Osteocyte (in vitro differentiated cells): ENCODE data around the gene RAP1A. TPM values are rescaled to one million over a fixed set of nuclear protein-coding genes. Genes with fewer than 3 reads are reported as not detected.
"Not testable (repeated sequence)": the region's sequence is repeated elsewhere in the genome, so short reads cannot be mapped to it uniquely, and the experiment has no call there.

Source experiments
- DNase-seq: peaks from one replicate; pipeline ENCODE4 v3.0.0; 2021; ENCODE audit warnings: mixed read lengths; ENCODE audit not compliant: unreplicated experiment; ENCODE audit errors: extremely low spot score
- H3K27ac Mint-ChIP-seq: one replicate; pipeline ENCODE4 v1.8.0; 2021; ENCODE audit warnings: mild to moderate bottlenecking, mixed read lengths; ENCODE audit not compliant: unreplicated experiment
- H3K27me3 Mint-ChIP-seq: one replicate; pipeline ENCODE4 v1.8.0; 2021; ENCODE audit warnings: mixed read lengths; ENCODE audit not compliant: unreplicated experiment
- H3K36me3 Mint-ChIP-seq: one replicate; pipeline ENCODE4 v1.8.0; 2021; ENCODE audit warnings: mixed read lengths; ENCODE audit not compliant: unreplicated experiment
- H3K4me1 Mint-ChIP-seq: one replicate; pipeline ENCODE4 v1.8.0; 2021; ENCODE audit warnings: mixed read lengths; ENCODE audit not compliant: unreplicated experiment
- H3K4me3 Mint-ChIP-seq: one replicate; pipeline ENCODE4 v1.8.0; 2021; ENCODE audit warnings: mild to moderate bottlenecking, moderate library complexity, mixed read lengths; ENCODE audit not compliant: unreplicated experiment
- H3K9me3 Mint-ChIP-seq: one replicate; pipeline ENCODE4 v1.8.0; 2021; ENCODE audit warnings: mixed read lengths; ENCODE audit not compliant: unreplicated experiment
- CTCF ChIP-seq: fragments of 200-600 bp; sonication (generic); IDR thresholded peaks from 2 replicates; pipeline ENCODE4 v1.5.0; 2021; ENCODE audit warnings: antibody characterized with exemption, mild to moderate bottlenecking, moderate library complexity
- total RNA-seq: library from RNA; stranded (reverse); gene quantifications from 2 replicates; pipeline ENCODE4 v1.2.1, GENCODE V29; 2021

RAP1A gene
- total RNA-seq, 1 donor from 2014 or later, result 48.3 TPM

- H3K4me1 Mint-ChIP-seq, result peaks cover 27% of the 10 kb centered on the region
- no peaks in the 10 kb centered on the region for H3K36me3 Mint-ChIP-seq
- peak; percentile 93 for DNase-seq
- peak within 1 kb of the TSS; percentile 93 for H3K4me3 Mint-ChIP-seq
- H3K27me3 Mint-ChIP-seq, result no peaks in the 10 kb centered on the region
- no peak for TF ChIP-seq CTCF
- H3K9me3 Mint-ChIP-seq, result no peaks in the 10 kb centered on the region
- peak within 1 kb of the TSS; percentile 97 for H3K27ac Mint-ChIP-seq
Observed at GRCh38 chr1:111739194-111739924, 119.8 kb downstream of the RAP1A start, which contains the start of gene INKA2. TSS of gene INKA2 (minus strand) at chr1:111739395. CDS start at chr1:111739242, 153 bp downstream.

DNA sequence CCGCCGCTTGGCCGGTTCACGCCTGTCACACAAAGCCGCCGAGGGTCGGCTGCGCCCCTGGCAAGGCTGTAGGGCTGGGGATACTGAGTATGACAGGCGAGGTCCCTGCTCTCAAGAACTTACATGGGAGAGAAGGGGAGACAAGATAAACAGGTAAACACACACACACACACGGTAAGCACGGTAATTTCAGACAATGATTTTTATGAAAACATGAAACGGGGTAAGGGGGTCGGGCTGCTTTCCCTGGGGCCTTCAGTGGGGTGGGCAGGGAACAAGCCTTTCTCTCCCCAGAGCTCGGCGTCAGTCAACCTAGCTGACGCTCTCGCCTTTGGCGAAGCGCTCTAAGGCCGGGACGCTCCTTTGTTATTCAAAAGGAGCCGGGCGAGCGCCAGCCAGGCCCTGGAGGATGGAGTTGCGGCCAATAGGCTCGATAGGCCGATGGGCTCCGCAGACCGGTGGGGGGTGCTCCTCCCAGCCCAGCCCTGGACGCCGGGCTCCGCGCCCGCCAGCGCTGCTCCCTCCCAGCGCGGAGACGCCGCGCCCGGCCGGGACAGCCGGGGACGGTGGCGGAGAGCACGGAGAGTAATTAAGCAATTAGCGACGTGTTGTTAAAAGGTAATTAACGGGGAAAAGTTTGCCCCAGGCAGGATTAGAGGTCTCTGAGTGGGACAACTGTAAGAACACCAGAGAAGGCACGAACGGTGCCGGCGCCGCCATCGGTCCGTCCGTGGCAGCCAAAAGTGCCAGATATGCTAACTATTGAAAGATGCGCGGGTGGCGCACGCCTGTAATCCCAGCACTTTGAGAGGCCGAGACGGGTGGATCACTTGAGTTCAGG is 120.6 kb downstream of the RAP1A start:
- peak; percentile 90 for DNase-seq
- Mint-ChIP-seq H3K9me3 (no peaks in the 10 kb centered on the region), H3K4me1 (peaks cover 27% of the 10 kb centered on the region), H3K4me3 (peak overlapping the region; percentile 93), H3K27me3 (no peaks in the 10 kb centered on the region), H3K36me3 (no peaks in the 10 kb centered on the region), H3K27ac (peak overlapping the region; percentile 97)
- peak; percentile 3 for TF ChIP-seq CTCF

DNA sequence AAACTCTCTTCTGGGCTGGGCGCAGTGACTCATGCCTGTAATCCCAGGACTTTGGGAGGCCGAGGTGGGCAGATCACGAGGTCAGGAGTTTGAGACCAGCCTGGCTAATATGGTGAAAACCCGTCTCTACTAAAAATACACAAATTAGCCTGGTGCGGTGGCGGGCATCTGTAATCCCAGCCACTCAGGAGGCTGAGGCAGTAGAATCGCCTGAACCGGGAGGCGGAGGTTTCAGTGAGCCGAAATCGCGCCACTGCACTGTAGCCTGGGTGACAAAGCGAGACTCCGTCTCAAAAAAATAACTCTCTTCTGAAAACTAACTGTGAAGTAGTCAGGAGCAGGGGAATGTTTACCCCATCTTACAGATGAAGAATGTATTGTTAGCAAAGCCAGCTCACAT is 122.7 kb downstream of the RAP1A start:
- H3K27ac Mint-ChIP-seq, DNase-seq, H3K36me3 Mint-ChIP-seq, H3K27me3 Mint-ChIP-seq, H3K9me3 Mint-ChIP-seq: not testable (repeated sequence)
- peak overlapping the region; percentile 18 for H3K4me3 Mint-ChIP-seq
- peaks cover 27% of the 10 kb centered on the region for H3K4me1 Mint-ChIP-seq

- Mint-ChIP-seq H3K9me3 (no peaks in the 10 kb centered on the region), H3K27me3 (no peaks in the 10 kb centered on the region), H3K4me3 (no peak overlapping the region), H3K27ac (peak overlapping the region; percentile 50), H3K36me3 (no peaks in the 10 kb centered on the region), H3K4me1 (peaks cover 20% of the 10 kb centered on the region)
- DNase-seq, result no peak
- no peak for TF ChIP-seq CTCF
Observed at GRCh38 chr1:111742938-111743549, 123.5 kb downstream of the RAP1A start.

- peaks cover 19% of the 10 kb centered on the region for H3K4me1 Mint-ChIP-seq
- no peaks in the 10 kb centered on the region for H3K9me3 Mint-ChIP-seq
- peak overlapping the region; percentile 50 for H3K27ac Mint-ChIP-seq
- no peaks in the 10 kb centered on the region for H3K27me3 Mint-ChIP-seq
- no peaks in the 10 kb centered on the region for H3K36me3 Mint-ChIP-seq
- no peak for TF ChIP-seq CTCF
- DNase-seq, result no peak
- H3K4me3 Mint-ChIP-seq, result no peak overlapping the region
Observed at GRCh38 chr1:111743679-111744101, 124.1 kb downstream of the RAP1A start.
